ENCODE measurements around the gene THOC1. TPM values are rescaled to one million over a fixed set of nuclear protein-coding genes. Genes with fewer than 3 reads are reported as not detected.
A peak's percentile ranks its signal among the peaks of the same experiment; 100 is the strongest.

THOC1 gene
- total RNA-seq, 1 experiment from 2014 or later, result 74.5 TPM

DNA sequence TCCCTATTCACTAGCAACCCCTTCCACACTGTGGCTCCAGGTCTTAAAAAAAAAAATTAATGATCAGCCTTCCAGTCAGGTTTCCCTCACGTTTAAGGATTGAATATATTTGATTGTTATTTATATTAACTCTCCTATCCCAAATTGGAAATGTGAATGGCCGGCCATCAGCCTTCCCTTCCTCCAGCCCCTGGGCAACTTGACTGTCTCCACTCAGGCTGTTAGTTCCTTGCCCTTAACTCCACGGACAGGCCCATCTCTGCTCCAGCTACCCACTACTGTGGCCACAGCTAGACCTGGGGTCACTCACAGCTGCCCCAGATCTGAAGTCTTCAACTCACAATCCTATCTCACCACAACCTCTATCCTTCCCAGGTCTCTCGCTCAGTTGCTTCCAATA is 39.9 kb downstream of the THOC1 start:
- Histone ChIP-seq H3K14ac (ENCODE audit: insufficient read depth, low read length) (no peak overlapping the region), H3K4me2 (ENCODE audit: insufficient read depth, insufficient read length, low read length) (no peak overlapping the region), H3K4ac (ENCODE audit: low read depth, low read length) (no peak overlapping the region), H2BK12ac (ENCODE audit: insufficient read length, low read depth, low read length) (no peak overlapping the region), H4K20me1 (ENCODE audit: control insufficient read depth, insufficient read depth, insufficient read length) (no peaks in the 10 kb centered on the region), H2BK120ac (ENCODE audit: low read depth, low read length, poor library complexity, severe bottlenecking) (no peak overlapping the region), H3K23me2 (ENCODE audit: insufficient read length, low read depth, low read length, poor library complexity, severe bottlenecking) (no peaks in the 10 kb centered on the region), H4K8ac (replicated peaks; ENCODE audit: insufficient read length, low read depth, low read length) (no peak overlapping the region), H2AFZ (ENCODE audit: low read length) (no peak overlapping the region), H3T11ph (ENCODE audit: low read length) (no peak overlapping the region), H3K9me3 (ENCODE audit: control insufficient read depth, low read depth, low read length) (no peaks in the 10 kb centered on the region), H3K56ac (ENCODE audit: insufficient read length, low read depth, low read length) (no peak overlapping the region), H3K27me3 (ENCODE audit: insufficient read depth, low read length) (no peaks in the 10 kb centered on the region), H2BK15ac (ENCODE audit: low read depth, low read length) (no peak overlapping the region), H3K18ac (ENCODE audit: insufficient read length, low read depth, low read length) (no peak overlapping the region), H3K79me1 (ENCODE audit: insufficient read depth, low read depth, low read length, poor library complexity, severe bottlenecking) (no peaks in the 10 kb centered on the region), H2AK5ac (ENCODE audit: insufficient read length, low read length) (no peak overlapping the region), H4K91ac (ENCODE audit: insufficient read length, low read depth, low read length) (no peak overlapping the region), H2BK5ac (ENCODE audit: insufficient read length, low read length) (no peak overlapping the region), H3K23ac (ENCODE audit: insufficient read length, low read depth, low read length) (no peak overlapping the region), H3K4me1 (ENCODE audit: insufficient read depth, low read length) (no peaks in the 10 kb centered on the region), H2BK20ac (ENCODE audit: low read depth, low read length, poor library complexity, severe bottlenecking) (no peak overlapping the region), H3K27ac (ENCODE audit: insufficient read length, low read depth, low read length) (no peak overlapping the region), H4K5ac (ENCODE audit: insufficient read length, low read depth, low read length) (no peak overlapping the region), H3K9ac (ENCODE audit: extremely low read depth, insufficient read length, low read length) (no peak overlapping the region), H3K79me2 (ENCODE audit: insufficient read depth, low read length) (no peaks in the 10 kb centered on the region)
- Mint-ChIP-seq H3K27ac (peak overlapping the region in 2 of 3 experiments; percentile 26 to 55; a peak in 3 of 7 replicates), H3K27me3 (ENCODE audit: low read depth) (no peaks in the 10 kb centered on the region), H3K4me1 (no peaks in the 10 kb centered on the region), H3K9me3 (no peaks in the 10 kb centered on the region), H3K36me3 (ENCODE audit: insufficient read depth in 1 of 3, low read depth in 3 of 3) (peaks cover 21 to 51% (median 50%) of the 10 kb centered on the region in 3 experiments; a peak in 6 of 7 replicates), H3K4me3 (no peak overlapping the region)
- DNase-seq, result no peak
- WGBS (ENCODE audit: extremely low coverage, insufficient read length, low lambda C conversion rate), result no CpG with 5 or more reads among the region's 4 CpGs
- TF ChIP-seq, protein P1, sequence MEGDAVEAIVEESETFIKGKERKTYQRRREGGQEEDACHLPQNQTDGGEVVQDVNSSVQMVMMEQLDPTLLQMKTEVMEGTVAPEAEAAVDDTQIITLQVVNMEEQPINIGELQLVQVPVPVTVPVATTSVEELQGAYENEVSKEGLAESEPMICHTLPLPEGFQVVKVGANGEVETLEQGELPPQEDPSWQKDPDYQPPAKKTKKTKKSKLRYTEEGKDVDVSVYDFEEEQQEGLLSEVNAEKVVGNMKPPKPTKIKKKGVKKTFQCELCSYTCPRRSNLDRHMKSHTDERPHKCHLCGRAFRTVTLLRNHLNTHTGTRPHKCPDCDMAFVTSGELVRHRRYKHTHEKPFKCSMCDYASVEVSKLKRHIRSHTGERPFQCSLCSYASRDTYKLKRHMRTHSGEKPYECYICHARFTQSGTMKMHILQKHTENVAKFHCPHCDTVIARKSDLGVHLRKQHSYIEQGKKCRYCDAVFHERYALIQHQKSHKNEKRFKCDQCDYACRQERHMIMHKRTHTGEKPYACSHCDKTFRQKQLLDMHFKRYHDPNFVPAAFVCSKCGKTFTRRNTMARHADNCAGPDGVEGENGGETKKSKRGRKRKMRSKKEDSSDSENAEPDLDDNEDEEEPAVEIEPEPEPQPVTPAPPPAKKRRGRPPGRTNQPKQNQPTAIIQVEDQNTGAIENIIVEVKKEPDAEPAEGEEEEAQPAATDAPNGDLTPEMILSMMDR (conservative IDR thresholded peaks at IDR 0.05), result no peak

Measured in H9 (cell line).